Measurements from ENCODE around the gene KCNC1.

The KCNC1 gene

DNA sequence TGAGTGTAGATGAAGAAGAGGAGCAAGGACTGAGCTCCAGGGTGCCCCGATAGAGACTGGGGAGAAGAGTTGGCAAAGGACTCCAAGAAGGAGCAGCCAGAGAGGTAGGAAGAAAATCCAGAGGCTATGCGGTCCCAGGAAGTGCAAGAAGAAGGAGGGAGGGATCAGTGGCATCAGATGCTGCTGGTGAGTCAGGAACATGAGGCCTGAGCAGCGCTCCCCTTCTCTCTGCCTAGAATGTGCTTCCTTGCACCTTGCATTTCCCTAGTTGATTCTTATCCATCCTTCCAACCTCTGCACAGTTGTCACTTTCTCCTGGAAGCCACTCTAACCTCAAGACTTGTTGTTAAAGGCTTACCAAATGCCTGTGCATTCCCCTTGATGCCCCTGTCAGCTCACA is 21.3 kb downstream of the KCNC1 start:
- no peak for DNase-seq (ENCODE audit: low read depth)

DNA sequence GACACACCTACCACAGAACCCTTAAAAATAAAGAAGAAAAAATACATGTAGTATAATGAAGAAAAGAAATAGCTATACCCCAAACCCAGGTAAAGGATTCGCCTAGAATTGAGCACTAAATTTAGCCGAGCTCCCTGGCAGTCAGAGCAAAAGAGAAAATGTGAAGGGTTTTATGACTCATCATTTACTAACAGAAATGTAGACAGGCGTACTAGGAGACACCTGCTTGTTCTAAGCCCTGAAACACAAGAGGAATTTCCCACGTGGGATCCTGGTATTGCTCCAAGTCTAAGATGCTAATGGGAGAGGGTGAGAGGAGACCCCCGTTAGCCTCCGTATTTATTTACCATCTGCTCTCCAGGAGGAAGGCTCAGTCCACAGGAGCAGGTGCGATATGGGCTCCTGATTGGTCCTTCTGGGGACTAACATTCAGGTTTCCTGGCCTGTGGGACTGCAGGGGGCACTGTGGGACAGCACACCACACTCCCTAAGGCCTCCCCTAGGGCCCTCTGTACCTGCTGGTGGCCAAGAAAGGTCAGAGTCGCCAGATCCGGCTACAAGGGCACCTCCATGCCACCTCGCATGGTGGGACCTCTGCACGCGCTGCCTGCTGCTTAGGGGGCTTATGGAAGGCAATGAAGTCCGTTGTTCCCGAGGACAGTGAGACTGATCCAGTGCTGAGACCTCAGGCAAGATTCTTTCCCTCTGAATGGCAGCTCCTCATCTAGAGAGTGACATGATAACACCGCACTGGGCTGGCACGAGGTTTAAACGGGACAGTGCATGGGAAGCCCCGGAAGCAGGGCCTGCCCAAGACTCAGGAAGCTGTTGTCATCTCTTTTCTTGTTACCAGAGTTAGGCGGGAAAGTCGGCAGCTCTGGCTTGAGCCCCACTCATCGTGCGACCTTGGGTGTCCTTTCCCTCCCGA is 25.8 kb downstream of the KCNC1 start:
- DNase-seq (ENCODE audit: low read depth) = peak; percentile 59

DNA sequence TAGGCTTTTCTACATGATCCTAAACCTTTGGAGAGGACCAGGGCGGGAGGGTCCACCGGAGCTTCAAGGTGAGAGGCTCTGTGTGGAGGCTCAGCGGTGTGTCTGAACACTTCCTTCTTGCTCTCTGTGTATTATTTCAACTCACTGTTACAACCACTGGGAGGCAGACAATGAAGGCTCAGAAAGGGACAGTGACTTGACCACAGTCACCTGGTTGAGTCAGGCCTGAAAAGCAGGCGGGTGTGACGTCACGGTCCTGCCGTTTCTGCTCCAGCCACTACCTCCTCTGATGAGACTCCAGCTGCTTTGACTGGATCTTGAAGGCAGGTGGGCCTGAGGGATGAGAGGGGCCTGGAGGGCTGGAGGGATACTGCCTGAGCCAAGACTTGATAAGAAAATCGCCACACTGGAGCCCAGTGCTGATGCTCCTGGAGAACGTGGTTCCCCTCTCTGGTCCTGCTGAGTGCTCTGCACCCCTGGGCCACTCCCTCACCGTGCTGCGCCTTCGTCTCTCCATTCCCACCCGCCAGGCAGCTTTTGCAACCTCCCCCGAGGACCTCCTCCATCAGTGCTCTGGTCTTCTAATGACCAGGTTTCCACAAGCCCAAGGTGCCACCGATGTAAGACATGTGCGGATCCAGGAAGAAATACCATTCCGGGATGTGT is 27.9 kb downstream of the KCNC1 start:
- DNase-seq (ENCODE audit: low read depth) = peak; percentile 25

DNA sequence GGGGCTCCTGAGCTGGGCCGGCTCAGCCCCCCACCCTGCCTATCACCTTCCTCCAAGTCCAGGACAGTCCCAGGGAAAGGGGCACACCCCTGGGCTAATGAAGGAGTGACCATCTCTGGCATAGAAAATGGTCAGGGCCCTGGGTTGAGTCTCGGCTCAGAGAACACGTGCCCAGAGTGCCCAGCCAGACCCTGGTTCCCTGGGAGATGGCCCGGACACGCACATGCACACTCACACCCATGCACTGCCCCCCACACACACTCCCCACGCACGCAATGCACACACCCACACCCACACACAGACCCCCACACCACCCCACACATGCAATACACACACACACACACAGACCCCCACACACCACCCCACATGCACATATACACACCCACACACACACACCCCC is 28.7 kb downstream of the KCNC1 start:
- no peak for DNase-seq (ENCODE audit: low read depth)

DNA sequence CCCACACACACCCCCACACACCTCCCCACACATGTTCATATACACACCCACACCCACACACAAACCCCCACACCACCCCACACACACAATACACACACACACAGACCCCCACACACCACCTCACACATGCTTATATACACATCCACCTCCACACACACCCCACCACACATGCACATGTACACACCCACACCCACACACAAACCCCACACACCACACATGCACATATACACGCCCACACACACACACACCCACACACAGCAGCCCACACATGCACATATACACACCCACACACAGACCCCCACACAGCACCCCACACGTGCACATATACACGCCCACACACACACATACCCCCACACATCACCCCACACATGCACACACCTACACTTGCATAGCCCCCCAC is 29.1 kb downstream of the KCNC1 start:
- no peak for DNase-seq (ENCODE audit: low read depth)

DNA sequence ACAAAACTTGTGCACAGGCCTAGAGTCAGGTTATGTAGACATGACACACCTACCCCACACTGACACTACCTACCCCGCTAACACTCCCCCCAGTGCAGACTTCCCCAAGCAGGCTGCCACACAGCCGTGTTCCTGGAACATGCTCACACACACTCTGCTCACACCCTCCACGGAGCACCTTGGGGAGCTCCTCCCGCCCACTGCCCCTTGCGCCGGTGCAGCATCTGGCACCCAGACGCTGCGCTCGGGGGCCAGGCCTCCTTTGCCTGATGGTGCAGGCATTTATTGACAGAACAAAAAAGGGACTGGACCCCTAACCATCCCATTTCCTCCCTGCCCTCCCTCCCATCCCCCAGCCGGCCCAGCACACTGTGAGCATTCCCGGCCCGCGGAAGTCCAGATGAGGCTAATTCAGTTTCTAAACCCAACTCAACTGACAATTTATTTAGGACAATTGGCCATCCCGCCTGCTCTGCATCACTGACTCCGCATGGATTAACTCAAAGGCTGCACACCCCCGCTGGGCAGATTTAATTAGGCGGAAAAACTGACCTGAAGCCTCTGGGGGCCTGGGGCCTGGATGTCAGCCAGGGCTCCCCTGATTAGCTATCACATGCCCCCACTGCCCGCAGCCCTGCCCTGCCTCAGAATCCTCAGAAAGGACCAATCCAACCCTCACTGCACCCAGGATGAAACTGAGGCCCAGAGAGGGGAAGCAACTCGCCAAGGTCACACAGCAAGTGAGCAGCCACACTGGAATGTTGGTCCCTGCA is 30.1 kb downstream of the KCNC1 start:
- DNase-seq (ENCODE audit: low read depth) = no peak

DNA sequence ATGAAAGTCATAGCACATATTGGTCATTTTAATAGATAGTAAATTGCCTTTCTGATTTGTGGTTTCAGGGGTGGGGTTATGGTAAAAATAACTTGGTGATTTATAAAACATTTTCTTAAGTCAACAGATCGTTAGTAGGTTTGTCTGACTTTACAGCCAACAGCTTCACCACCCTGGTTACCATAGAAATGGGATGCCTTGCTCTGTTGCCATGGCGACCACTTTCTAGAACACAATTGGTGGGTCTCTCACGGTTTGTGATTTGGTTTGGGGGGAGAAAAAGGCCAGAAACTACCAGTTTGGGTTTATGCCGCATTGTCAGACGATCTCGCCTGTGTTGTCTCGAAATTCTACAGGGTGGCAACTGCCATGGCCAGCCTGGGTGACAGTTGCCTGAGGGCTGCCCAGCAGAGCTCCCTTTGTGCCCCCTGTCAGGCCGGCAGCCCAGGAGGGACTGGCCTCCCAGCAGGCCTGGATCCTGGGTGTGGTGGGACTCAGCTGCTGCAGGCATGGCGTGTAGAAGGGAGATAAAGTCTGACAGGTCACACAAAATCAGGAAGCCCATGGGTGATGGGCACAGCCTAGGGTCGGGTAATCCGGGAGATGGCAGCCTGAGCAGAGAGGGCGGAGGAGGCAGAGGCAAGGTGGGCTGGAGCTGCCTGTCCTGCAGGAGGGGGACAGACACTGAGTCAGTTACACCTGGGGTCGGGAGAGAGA is 30.9 kb downstream of the KCNC1 start:
- DNase-seq (ENCODE audit: low read depth) = peak; percentile 16

DNA sequence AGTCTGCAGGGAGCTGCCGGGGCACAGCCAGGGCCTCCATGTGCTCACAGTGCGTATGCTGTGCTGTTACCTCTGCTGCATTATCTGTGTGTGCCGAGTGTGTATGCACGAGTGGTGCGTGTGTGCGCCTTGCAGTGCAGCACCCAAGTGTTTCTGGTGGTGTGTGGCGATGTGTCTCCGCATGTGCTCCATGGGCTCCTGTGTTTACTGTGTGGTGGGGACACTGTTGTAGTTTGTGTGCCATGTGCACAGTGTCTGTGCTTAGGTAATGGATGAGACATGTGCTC is 31.4 kb downstream of the KCNC1 start:
- DNase-seq (ENCODE audit: low read depth) = no peak

DNA sequence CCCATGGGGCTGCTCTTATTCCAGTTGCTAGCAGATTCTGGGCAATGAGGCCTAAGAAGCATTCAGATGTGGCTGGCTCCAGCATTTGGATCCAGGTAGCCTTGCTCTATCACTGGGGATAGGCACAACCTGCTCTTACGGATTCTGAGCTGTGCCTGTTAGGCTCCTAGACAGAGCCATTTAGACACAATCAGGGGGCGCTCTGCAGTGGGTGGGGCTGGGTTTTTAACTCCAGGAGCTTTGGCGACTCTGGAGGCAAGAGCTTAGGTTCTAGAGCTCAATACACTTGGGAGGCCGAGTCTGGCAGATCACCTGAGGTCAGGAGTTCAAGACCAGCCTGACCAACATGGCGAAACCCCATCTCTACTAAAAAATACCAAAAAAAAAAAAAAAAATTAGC is 32.0 kb downstream of the KCNC1 start:
- DNase-seq (ENCODE audit: low read depth) = no peak

DNA sequence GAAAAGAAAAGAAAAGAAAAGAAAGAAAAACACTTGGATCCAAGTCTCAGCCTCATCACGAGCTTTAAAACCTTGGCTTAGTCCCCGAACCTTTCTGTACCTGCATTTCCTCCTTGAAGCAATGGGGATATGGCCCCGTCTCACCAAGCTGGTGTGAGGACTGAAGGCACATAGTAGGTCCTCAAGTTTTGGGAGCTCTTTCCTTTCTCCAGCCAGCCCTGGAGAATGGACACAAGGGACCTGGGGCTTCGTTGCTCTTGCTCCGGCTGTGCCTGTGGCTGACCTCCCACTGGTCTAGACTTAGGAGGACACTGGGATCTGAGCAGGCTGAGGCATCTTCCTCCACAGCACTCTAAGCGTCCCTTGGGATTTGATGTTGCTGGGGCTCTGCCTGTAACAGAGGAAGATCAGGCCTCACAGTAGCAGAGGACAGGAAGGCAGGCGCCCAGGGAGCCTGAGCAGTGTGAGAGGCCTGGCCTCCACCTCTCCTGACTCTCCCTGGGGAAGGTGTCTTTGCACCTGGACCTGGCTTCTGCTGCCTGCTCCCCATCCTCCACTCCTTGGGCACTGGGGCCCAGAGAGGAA is 32.8 kb downstream of the KCNC1 start:
- DNase-seq (ENCODE audit: low read depth) = no peak

DNA sequence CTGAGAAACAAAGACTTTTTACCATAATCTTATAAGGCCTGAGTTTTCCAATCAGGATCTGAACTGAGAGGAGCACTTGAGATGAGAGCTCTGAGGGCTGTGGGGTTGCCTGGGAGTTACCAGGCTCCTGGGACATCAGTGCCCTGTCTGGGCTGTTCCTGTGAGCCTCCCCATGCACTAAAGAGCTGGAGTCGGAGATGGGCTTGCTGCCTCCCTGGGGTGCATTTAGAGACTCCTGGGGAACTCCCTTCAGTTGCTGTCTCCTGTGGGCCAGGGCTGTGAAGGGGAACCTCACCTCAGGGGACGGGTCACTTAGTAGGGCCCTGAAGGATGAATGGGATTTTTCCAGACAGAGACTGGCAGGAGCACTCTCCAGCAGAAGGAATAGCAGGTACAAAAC is 33.3 kb downstream of the KCNC1 start:
- no peak for DNase-seq (ENCODE audit: low read depth)

DNA sequence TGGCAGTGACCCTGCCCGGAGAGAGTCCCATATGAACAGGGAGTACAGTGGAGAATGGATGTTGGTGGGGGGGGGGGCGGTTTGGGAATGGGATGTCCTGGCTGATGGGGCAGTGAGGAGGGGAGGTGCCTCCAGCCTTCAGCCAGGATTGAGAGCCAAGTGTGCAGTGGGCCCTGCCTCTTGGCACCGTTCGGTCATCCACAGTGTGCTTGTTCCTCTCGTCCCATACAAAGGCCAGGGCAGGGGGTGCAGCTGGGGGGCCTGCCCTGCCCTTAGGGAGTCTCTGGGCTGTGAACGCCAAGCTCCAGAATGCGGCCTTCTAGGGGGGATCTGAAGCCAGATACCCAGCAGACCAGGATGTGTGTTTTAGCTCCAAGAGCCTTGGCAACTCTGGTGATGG is 34.0 kb downstream of the KCNC1 start:
- no peak for DNase-seq (ENCODE audit: low read depth)

DNA sequence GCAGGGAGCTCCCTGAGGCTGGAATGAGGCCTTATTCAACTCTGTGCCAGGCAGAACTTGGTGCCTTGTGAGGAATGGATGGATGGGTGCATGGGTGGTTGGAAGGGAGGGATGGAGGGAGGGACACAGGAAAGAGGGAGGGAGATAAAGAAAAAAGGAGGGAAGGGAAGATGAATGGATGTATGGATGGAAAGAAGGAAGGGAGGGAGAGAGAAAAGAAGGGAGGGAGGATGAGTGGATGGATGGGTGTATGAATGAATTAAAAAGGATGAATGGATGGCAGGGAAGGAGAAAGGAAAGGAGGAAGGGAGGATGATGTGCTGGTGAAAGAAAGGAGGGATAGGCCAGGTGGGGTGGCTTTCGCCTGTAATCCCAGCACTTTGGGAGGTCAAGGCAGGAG is 34.6 kb downstream of the KCNC1 start:
- no peak for DNase-seq (ENCODE audit: low read depth)

DNA sequence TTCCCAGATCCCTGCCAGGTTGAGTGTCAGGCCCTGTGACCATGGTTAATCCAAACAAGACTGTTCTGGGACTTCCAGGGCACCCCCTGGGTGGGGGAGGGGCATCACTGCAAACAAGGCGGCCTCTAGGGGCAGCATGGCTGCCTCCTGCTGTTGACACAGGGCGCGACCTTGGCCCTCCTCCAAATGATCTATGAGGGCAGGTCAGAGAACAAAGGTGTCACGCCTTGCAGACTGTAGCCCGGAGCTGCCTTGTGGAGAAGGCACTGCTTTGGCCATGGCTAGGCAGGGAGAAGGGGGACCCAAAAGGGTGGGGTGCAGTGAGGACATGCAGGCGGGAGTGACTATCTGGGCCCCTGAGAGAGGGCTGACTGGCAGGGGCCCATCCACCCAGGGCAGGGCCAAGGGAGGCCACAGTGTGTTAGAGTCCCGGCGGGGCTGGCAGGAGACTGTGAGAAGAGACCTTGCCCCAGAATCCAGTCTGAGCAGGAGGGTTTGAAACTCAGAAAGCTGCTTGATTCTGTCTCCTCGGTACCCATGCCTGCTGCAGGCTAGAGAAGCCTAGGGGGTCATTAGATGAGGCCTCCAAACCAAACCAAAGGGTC is 35.6 kb downstream of the KCNC1 start:
- no peak for DNase-seq (ENCODE audit: low read depth)

DNA sequence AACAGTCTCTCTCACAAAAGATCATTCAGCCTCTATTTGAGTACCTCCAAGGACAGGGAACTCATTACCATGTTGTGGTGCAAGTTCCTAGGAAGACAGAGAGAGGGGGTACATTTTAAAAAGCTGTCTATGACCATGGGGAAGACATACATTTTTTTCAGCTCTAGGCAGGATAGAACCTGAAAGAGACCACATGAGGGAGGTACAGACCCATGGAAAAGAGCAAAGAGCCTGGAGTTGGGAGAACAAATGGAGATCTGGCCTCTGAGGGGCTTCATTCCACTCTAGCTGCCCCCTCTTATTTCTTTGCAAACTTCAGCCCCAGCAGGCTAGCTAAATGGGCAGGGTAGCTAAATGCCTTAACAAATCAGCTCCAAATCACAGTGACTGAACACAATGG is 36.3 kb downstream of the KCNC1 start:
- DNase-seq (ENCODE audit: low read depth) = no peak

DNA sequence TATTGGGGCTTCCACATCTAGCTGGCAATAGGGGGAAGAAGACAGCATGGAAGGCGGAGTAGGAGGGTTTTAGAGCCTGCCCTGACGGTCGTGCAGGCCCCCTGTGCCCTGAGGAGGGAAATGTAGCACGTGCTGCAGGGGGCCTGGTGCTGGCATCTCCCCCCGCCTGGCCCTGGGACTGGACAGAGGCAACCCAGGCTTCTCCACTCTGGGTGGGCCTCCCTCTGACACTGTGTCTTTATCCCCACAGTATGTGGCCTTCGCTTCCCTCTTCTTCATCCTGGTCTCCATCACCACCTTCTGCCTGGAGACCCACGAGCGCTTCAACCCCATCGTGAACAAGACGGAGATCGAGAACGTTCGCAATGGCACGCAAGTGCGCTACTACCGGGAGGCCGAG is 36.8 kb downstream of the KCNC1 start:
- DNase-seq (ENCODE audit: low read depth) = no peak

DNA sequence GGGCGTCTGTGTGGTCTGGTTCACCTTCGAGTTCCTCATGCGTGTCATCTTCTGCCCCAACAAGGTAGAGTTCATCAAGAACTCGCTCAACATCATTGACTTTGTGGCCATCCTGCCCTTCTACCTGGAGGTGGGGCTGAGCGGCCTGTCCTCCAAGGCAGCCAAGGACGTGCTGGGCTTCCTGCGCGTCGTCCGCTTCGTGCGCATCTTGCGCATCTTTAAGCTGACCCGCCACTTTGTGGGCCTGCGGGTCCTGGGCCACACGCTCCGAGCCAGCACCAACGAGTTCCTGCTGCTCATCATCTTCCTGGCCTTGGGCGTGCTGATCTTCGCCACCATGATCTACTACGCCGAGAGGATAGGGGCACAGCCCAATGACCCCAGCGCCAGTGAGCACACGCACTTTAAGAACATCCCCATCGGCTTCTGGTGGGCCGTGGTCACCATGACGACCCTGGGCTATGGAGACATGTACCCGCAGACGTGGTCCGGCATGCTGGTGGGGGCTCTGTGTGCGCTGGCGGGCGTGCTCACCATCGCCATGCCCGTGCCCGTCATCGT is 37.3 kb downstream of the KCNC1 start:
- DNase-seq (ENCODE audit: low read depth) = no peak

DNA sequence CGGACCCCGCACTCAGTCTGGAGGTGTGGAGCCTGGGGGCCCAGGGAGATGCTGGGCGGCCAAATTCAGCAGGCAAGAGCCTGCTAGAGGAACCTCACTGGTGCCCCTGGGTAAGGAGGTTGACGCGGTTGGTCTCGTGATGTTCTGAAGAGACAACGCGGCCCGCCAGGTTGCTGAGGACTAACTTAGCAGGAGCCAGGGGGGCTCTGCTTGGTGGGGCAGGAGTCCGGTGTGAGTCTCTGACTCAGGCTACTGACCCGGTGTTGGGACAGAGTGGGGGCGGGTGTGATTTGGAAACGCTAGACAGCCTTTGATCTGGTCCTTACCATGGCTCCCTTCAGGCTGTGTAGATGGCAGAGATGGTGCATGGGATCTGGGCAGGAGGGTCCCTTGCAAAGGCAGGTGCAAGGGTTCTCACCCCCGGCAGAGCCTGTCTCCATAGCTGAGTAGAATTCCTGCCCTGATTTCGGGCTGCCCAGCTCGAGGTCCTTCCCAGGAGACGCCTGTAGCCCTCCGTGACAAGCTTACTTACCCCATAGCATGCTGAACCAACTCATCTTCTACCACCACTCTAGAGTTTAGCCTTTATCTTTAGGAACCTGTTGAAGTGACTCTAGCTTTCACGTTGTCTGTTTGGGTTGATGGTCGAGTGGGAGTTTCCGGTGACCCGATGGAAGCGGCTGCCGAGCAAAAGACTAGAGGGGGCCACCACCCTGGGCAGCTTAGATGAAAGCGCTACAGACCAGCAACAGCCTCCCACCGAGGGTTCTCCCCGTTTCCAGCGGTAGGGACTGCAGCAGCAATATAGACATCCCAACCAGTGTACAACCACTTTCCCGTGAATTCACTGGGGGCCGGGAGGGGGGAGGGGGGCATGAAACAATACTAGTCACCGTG is 38.4 kb downstream of the KCNC1 start:
- no peak for DNase-seq (ENCODE audit: low read depth)

DNA sequence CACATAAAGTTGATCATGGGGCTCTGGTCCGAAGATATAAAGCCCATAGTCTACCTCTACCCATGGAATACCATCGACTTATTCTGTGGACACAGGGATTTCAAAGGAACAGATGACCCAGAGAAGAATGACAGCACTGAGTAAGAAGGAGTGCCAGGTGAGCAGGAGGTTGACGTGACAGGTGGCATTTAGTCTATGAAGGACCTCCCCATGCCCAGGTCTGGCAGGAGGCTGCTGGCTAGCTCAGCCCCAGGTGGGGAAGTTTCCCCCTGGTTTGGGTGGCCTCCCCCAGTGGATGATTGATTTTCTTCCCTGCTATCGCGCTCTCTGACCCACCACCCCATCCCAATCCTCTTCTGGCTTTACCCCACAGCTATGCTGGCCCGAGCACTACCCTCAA is 39.1 kb downstream of the KCNC1 start:
- DNase-seq (ENCODE audit: low read depth) = no peak

Measured in ELR (cell line).